Endothelial cell of umbilical vein (primary cell): ENCODE data around the gene NBEA. TPM values are rescaled to one million over a fixed set of nuclear protein-coding genes. Genes with fewer than 3 reads are reported as not detected.

Experiments
- BruUV-seq: library from RNA; stranded (reverse); fragments of 400-500 nt; replicated peaks from 2 replicates; lab custom pipeline; 2021; lab: Mats Ljungman, UMichigan
- CTCF ChIA-PET: fragments of 300-600, 350-600 bp; sonication (Branson Sonifier 250); formaldehyde crosslinking; loops from one replicate; lab custom pipeline; 2021; ENCODE audit warnings: antibody characterized with exemption, inconsistent platforms; lab: Charles Lee
- POLR2A ChIA-PET: fragments of 300-600, 350-600 bp; sonication (Branson Sonifier 250); formaldehyde crosslinking; loops from one replicate; lab custom pipeline; 2021; ENCODE audit warnings: antibody characterized with exemption, inconsistent platforms; lab: Charles Lee
- DNase-seq: peaks from one replicate; pipeline ENCODE4 v3.0.0-alpha.2; 2011; ENCODE audit warnings: low read depth, low spot score
- FAIRE-seq: peaks from 2 replicates; lab custom pipeline; 2011; peaks lifted over from hg19 to GRCh38; lab: Jason Lieb, UNC
- H2AFZ ChIP-seq: 2 replicates; pipeline ENCODE4 v1.6.0; 2012; ENCODE audit warnings: low read depth, low read length, control low read depth, inconsistent platforms
- H3K27ac ChIP-seq: 2 replicates; pipeline ENCODE4 v1.5.1; 2011; ENCODE audit warnings: low read depth, mild to moderate bottlenecking, control low read depth, low read length, moderate library complexity; ENCODE audit not compliant: insufficient read depth
- H3K27me3 ChIP-seq, 2 experiments: 2 replicates each; pipeline versions ENCODE4 v1.6.0 to v1.6.1; 2011; ENCODE audit warnings: low read length in 2 of 2, mixed read lengths in 1 of 2; ENCODE audit not compliant: control insufficient read depth in 2 of 2, insufficient read depth in 2 of 2
- H3K36me3 ChIP-seq, 2 experiments: 2 replicates in 1 of 2; 3 replicates in 1 of 2; pipeline ENCODE4 v1.5.1; 2011; ENCODE audit warnings: low read length in 2 of 2, mild to moderate bottlenecking in 1 of 2, moderate library complexity in 1 of 2; ENCODE audit not compliant: control insufficient read depth in 2 of 2, insufficient read depth in 2 of 2; ENCODE audit errors: extremely low read depth in 1 of 2
- H3K4me1 ChIP-seq: 3 replicates; pipeline ENCODE4 v1.5.1; 2011; ENCODE audit warnings: mild to moderate bottlenecking, low read length; ENCODE audit not compliant: control insufficient read depth, insufficient read depth; ENCODE audit errors: extremely low read depth
- H3K4me2 ChIP-seq: 2 replicates; pipeline ENCODE4 v1.6.1; 2011; ENCODE audit warnings: low read length, control low read depth, mixed read lengths; ENCODE audit not compliant: insufficient read depth
- H3K4me3 ChIP-seq, 3 experiments: fragments of 200-600 bp in 1 of 3; sonication (generic), shearing (Covaris generic) in 1 of 3; replicated peaks in 1 of 3; 2 replicates each; pipeline ENCODE4 v1.5.1; 2011 to 2016; ENCODE audit warnings: control low read depth in 3 of 3, low read length in 3 of 3, mild to moderate bottlenecking in 2 of 3, inconsistent platforms in 1 of 3, low read depth in 1 of 3, moderate library complexity in 1 of 3; ENCODE audit not compliant: insufficient read depth in 1 of 3
- H3K79me2 ChIP-seq: 2 replicates; pipeline ENCODE4 v1.6.0; 2012; ENCODE audit warnings: low read length, inconsistent platforms; ENCODE audit not compliant: control insufficient read depth, insufficient read depth
- H3K9ac ChIP-seq: replicated peaks from 2 replicates; pipeline ENCODE3; 2011; ENCODE audit warnings: low read length, control low read depth; ENCODE audit not compliant: insufficient read depth; ENCODE audit errors: extremely low read depth
- H3K9me1 ChIP-seq: replicated peaks from 3 replicates; pipeline ENCODE4 v1.6.0; 2011; ENCODE audit warnings: mild to moderate bottlenecking, low read length; ENCODE audit not compliant: control insufficient read depth, insufficient read depth; ENCODE audit errors: extremely low read depth
- H3K9me3 ChIP-seq: replicated peaks from 2 replicates; pipeline ENCODE4 v1.5.1; 2012; ENCODE audit warnings: low read length, inconsistent platforms; ENCODE audit not compliant: control insufficient read depth, insufficient read depth
- H4K20me1 ChIP-seq: replicated peaks from 2 replicates; pipeline ENCODE3; 2011; ENCODE audit warnings: mild to moderate bottlenecking, low read length; ENCODE audit not compliant: control insufficient read depth, insufficient read depth; ENCODE audit errors: extremely low read depth
- EZH2 ChIP-seq: IDR thresholded peaks from 2 replicates; pipeline ENCODE4 v1.6.1; 2012; ENCODE audit warnings: borderline replicate concordance, low read depth, mild to moderate bottlenecking, moderate library complexity, low read length, inconsistent platforms; ENCODE audit not compliant: severe bottlenecking
- FOS ChIP-seq: IDR thresholded peaks from 2 replicates; pipeline ENCODE4 v1.6.1; 2011; ENCODE audit warnings: mild to moderate bottlenecking, low read length, moderate library complexity, borderline replicate concordance; ENCODE audit not compliant: insufficient read depth
- GATA2 ChIP-seq: IDR thresholded peaks from 2 replicates; pipeline ENCODE4 v1.7.0; 2011; ENCODE audit warnings: low read depth, mild to moderate bottlenecking, moderate library complexity, mixed read lengths, low read length; ENCODE audit not compliant: insufficient read length, insufficient read depth
- JUN ChIP-seq: IDR thresholded peaks from 2 replicates; pipeline ENCODE4 v1.6.1; 2011; ENCODE audit warnings: borderline replicate concordance, low read depth; ENCODE audit not compliant: insufficient read length, insufficient read depth
- MYC ChIP-seq: IDR thresholded peaks from one replicate; pipeline ENCODE4 v1.6.1; 2011; ENCODE audit warnings: mild to moderate bottlenecking, low read depth, low read length
- POLR2A ChIP-seq: IDR thresholded peaks from 2 replicates; pipeline ENCODE4 v1.6.1; 2012; ENCODE audit warnings: low read depth, mild to moderate bottlenecking, control low read depth, low read length
- POLR2AphosphoS5 ChIP-seq: IDR thresholded peaks from 2 replicates; pipeline ENCODE4 v1.6.1; 2012; ENCODE audit warnings: low read depth, mild to moderate bottlenecking, control low read depth, low read length, moderate library complexity; ENCODE audit not compliant: insufficient read depth
- dilution Hi-C: fragments of 300-500 bp; cut with MboI; formaldehyde crosslinking; loops from one replicate; pipeline ENCODE4 v1.15.0; 2019; ENCODE audit warnings: low sequenced_read_pairs; ENCODE audit not compliant: extremely low pct_ligation_motif_present
- intact Hi-C: fragments of 100-400 bp; cut with micrococcal nuclease; formaldehyde crosslinking; loops from one replicate; pipeline ENCODE4 v1.10.0; 2022
- polyA plus RNA-seq, 4 experiments: library from polyadenylated mRNA; depleted of rRNA in 3 of 4; stranded (reverse) in 3 of 4; unstranded in 1 of 4; fragments of >200 nt; gene quantifications; 2 replicates each; pipeline versions ENCODE4 v1.2.1 to v1.2.3, GENCODE V29; 2011 to 2012; ENCODE audit warnings: missing spikeins in 1 of 4
- total RNA-seq: library from RNA; stranded (reverse); gene quantifications from 2 replicates; pipeline ENCODE4 v1.2.3, GENCODE V29; 2021
- TF ChIP-seq, protein P1 (sequence below), 2 donors: IDR thresholded peaks; 1 replicate in 1 of 2; 2 replicates in 1 of 2; pipeline ENCODE4 v1.5.1; 2011; ENCODE audit warnings: low read length in 2 of 2, mild to moderate bottlenecking in 2 of 2, moderate library complexity in 2 of 2, control low read depth in 1 of 2, inconsistent platforms in 1 of 2, low read depth in 1 of 2; ENCODE audit not compliant: insufficient read depth in 1 of 2; ENCODE audit errors: extremely low read depth in 1 of 2
- TF ChIP-seq, protein P2 (sequence below): IDR thresholded peaks from 2 replicates; pipeline ENCODE4 v1.6.1; 2011; ENCODE audit not compliant: insufficient read depth, insufficient read length

Gene NBEA
- total and polyA plus RNA-seq, 2 donors (not counting 3 experiments of a cell fraction or from before 2014, with no cell fraction given), result 3.0 to 4.8 TPM

DNA sequence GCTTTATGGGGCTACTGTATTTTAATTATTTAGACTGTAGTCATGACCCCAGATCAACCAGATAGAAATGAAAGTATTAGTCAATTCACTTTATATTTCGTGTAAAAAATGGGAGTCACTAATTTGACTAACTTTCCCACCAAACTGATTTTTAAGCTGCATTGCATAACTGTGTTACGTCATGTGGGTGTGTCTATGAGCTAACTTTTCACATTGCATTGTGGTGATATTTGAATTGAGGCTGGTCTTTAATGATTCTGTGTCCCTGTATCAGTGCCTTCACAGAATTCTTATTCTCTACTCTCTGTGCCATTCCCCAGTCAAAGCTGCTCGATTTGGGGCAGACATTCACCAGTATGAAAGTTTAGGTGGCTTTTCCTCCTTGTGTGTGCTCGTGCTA lies 707.1 kb downstream of the NBEA start:
- ChIA-PET CTCF (interaction anchor here (1.1 to 2.2 kb wide), 3 partner anchors 9 to 18 kb away, joined by 4 to 7 read pairs (median 6); no protein-coding TSS in a partner anchor), POLR2A (no interaction called here)
- dilution Hi-C loops (no loop called here), intact Hi-C loops (no loop called here)
- no TSS peak for BruUV-seq
- no peaks in the 10 kb centered on the region for H3K9me3 ChIP-seq
- H3K9me1 ChIP-seq, result no peaks in the 10 kb centered on the region
- H3K36me3 ChIP-seq, result no peaks in the 10 kb centered on the region
- H3K79me2 ChIP-seq, result no peaks in the 10 kb centered on the region
- H3K27ac ChIP-seq, result no peak overlapping the region
- no peak for FAIRE-seq
- no peak overlapping the region for H2AFZ ChIP-seq
- no peaks in the 10 kb centered on the region for H3K4me1 ChIP-seq
- H3K4me3 ChIP-seq, result no peak overlapping the region
- TF ChIP-seq GATA2 (no peak), FOS (no peak), JUN (no peak), POLR2A (no peak), MYC (no peak), POLR2AphosphoS5 (no peak), EZH2 (no peak)
- TF ChIP-seq, protein P1, sequence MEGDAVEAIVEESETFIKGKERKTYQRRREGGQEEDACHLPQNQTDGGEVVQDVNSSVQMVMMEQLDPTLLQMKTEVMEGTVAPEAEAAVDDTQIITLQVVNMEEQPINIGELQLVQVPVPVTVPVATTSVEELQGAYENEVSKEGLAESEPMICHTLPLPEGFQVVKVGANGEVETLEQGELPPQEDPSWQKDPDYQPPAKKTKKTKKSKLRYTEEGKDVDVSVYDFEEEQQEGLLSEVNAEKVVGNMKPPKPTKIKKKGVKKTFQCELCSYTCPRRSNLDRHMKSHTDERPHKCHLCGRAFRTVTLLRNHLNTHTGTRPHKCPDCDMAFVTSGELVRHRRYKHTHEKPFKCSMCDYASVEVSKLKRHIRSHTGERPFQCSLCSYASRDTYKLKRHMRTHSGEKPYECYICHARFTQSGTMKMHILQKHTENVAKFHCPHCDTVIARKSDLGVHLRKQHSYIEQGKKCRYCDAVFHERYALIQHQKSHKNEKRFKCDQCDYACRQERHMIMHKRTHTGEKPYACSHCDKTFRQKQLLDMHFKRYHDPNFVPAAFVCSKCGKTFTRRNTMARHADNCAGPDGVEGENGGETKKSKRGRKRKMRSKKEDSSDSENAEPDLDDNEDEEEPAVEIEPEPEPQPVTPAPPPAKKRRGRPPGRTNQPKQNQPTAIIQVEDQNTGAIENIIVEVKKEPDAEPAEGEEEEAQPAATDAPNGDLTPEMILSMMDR (IDR thresholded peaks at IDR 0.05; ENCODE audit: extremely low read depth in 1 of 2, insufficient read depth in 1 of 2, low read depth in 1 of 2, low read length in 2 of 2), result no peak
- TF ChIP-seq, protein P2, sequence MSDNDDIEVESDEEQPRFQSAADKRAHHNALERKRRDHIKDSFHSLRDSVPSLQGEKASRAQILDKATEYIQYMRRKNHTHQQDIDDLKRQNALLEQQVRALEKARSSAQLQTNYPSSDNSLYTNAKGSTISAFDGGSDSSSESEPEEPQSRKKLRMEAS, result no peak
- H3K4me2 ChIP-seq, result no peak overlapping the region
- no peaks in the 10 kb centered on the region for H3K27me3 ChIP-seq
- no peaks in the 10 kb centered on the region for H4K20me1 ChIP-seq
- DNase-seq, result no peak
- H3K9ac ChIP-seq, result no peak overlapping the region
